IMR-90 (cell line): ENCODE results near the gene FITM1. TPM values are rescaled to one million over a fixed set of nuclear protein-coding genes. Genes with fewer than 3 reads are reported as not detected.

Source experiments
- ATAC-seq: fragments of 200-7000 bp; cut with Tn5 transposase; 2 replicates; pipeline ENCODE4 v1.9.1; 2020; ENCODE audit warnings: low read depth, mild to moderate bottlenecking, moderate library complexity
- BruUV-seq: library from RNA; stranded (reverse); fragments of 400-500 nt; replicated peaks from 2 replicates; lab custom pipeline; 2021; lab: Mats Ljungman, UMichigan
- CTCF ChIA-PET: fragments of 300-600 bp; formaldehyde crosslinking; extraction: SDS; loops from one replicate; lab custom pipeline; 2021; ENCODE audit warnings: antibody characterized with exemption; lab: Yijun Ruan, JAX
- POLR2A ChIA-PET: fragments of 300-600 bp; sonication (Branson Sonifier 250); formaldehyde crosslinking; loops from one replicate; lab custom pipeline; 2022; ENCODE audit warnings: antibody characterized with exemption; ENCODE audit not compliant: unreplicated experiment; lab: Charles Lee
- DNase-seq: peaks from one replicate; pipeline ENCODE4 v3.0.0; 2013
- H2AFZ ChIP-seq: replicated peaks from 2 replicates; pipeline ENCODE3; 2013; ENCODE audit warnings: low read length, mild to moderate bottlenecking; ENCODE audit not compliant: poor library complexity
- H2AK5ac ChIP-seq: 2 replicates; pipeline ENCODE4 v1.6.1; 2013; ENCODE audit warnings: low read depth, low read length, inconsistent platforms
- H2AK9ac ChIP-seq: replicated peaks from 2 replicates; pipeline ENCODE3; 2013; ENCODE audit warnings: mild to moderate bottlenecking, low read depth, low read length, moderate library complexity; ENCODE audit not compliant: poor library complexity
- H2BK120ac ChIP-seq: 2 replicates; pipeline ENCODE4 v1.6.1; 2013; ENCODE audit warnings: low read depth, low read length, inconsistent platforms
- H2BK15ac ChIP-seq: 3 replicates; pipeline ENCODE4 v1.6.1; 2013; ENCODE audit warnings: low read depth, low read length, inconsistent platforms
- H2BK20ac ChIP-seq: 2 replicates; pipeline ENCODE4 v1.6.1; 2013; ENCODE audit warnings: low read depth, mild to moderate bottlenecking, inconsistent platforms, low read length, moderate library complexity
- H2BK5ac ChIP-seq: 2 replicates; pipeline ENCODE4 v1.6.1; 2013; ENCODE audit warnings: mild to moderate bottlenecking, low read depth, low read length, inconsistent platforms; ENCODE audit not compliant: poor library complexity, severe bottlenecking
- H3K14ac ChIP-seq: replicated peaks from 2 replicates; pipeline ENCODE4 v1.6.1; 2013; ENCODE audit warnings: low read depth, low read length, inconsistent platforms
- H3K18ac ChIP-seq: 2 replicates; pipeline ENCODE4 v1.6.1; 2013; ENCODE audit warnings: low read depth, low read length, control low read depth
- H3K23ac ChIP-seq: 2 replicates; pipeline ENCODE4 v1.6.1; 2013; ENCODE audit warnings: low read depth, low read length, inconsistent platforms
- H3K27ac ChIP-seq: 2 replicates; pipeline ENCODE4 v1.5.1; 2013; ENCODE audit warnings: mild to moderate bottlenecking, control low read depth, low read length; ENCODE audit not compliant: insufficient read depth
- H3K27me3 ChIP-seq: 2 replicates; pipeline ENCODE4 v1.6.1; 2013; ENCODE audit warnings: low read length; ENCODE audit not compliant: control insufficient read depth, insufficient read depth
- H3K36me3 ChIP-seq: 2 replicates; pipeline ENCODE4 v1.6.1; 2013; ENCODE audit warnings: low read length, mixed read lengths; ENCODE audit not compliant: control insufficient read depth, insufficient read depth
- H3K4ac ChIP-seq: 2 replicates; pipeline ENCODE4 v1.6.1; 2013; ENCODE audit warnings: low read depth, low read length, inconsistent platforms
- H3K4me1 ChIP-seq: 2 replicates; pipeline ENCODE4 v1.6.1; 2013; ENCODE audit warnings: low read length, mixed read lengths; ENCODE audit not compliant: control insufficient read depth, insufficient read depth
- H3K4me2 ChIP-seq: 2 replicates; pipeline ENCODE4 v1.6.1; 2013; ENCODE audit warnings: low read depth, mild to moderate bottlenecking, control low read depth, low read length, moderate library complexity
- H3K4me3 ChIP-seq: 2 replicates; pipeline ENCODE4 v1.5.1; 2013; ENCODE audit warnings: low read depth, mild to moderate bottlenecking, control low read depth, low read length, moderate library complexity; ENCODE audit not compliant: insufficient read depth
- H3K56ac ChIP-seq: 2 replicates; pipeline ENCODE4 v1.6.1; 2013; ENCODE audit warnings: low read length, inconsistent platforms; ENCODE audit not compliant: insufficient read depth; ENCODE audit errors: extremely low read depth
- H3K79me1 ChIP-seq, 2 experiments: 2 replicates each; pipeline ENCODE4 v1.6.1; 2013; ENCODE audit warnings: low read length in 2 of 2, inconsistent platforms in 1 of 2, low read depth in 1 of 2
- H3K9ac ChIP-seq: 2 replicates; pipeline ENCODE4 v1.6.1; 2013; ENCODE audit warnings: low read depth, low read length, control low read depth
- H3K9me1 ChIP-seq: 2 replicates; pipeline ENCODE4 v1.6.1; 2013; ENCODE audit warnings: low read length, inconsistent platforms; ENCODE audit not compliant: insufficient read depth
- H3K9me3 ChIP-seq: 2 replicates; pipeline ENCODE4 v1.6.1; 2013; ENCODE audit warnings: low read length; ENCODE audit not compliant: control insufficient read depth, insufficient read depth
- H4K20me1 ChIP-seq: 2 replicates; pipeline ENCODE4 v1.6.1; 2013; ENCODE audit warnings: low read length, inconsistent platforms; ENCODE audit not compliant: insufficient read depth
- H4K5ac ChIP-seq: 2 replicates; pipeline ENCODE4 v1.6.1; 2013; ENCODE audit warnings: mild to moderate bottlenecking, low read depth, low read length, control low read depth
- H4K8ac ChIP-seq, 2 experiments: 2 replicates each; pipeline ENCODE4 v1.6.1; 2013; ENCODE audit warnings: low read depth in 2 of 2, low read length in 2 of 2, control low read depth in 1 of 2, inconsistent platforms in 1 of 2
- H4K91ac ChIP-seq: 2 replicates; pipeline ENCODE4 v1.6.1; 2013; ENCODE audit warnings: low read depth, low read length, inconsistent platforms; ENCODE audit not compliant: insufficient read depth
- BHLHE40 ChIP-seq: fragments of 150-350 bp; IDR thresholded peaks from 2 replicates; pipeline ENCODE4 v1.6.1; 2016; ENCODE audit warnings: mild to moderate bottlenecking, low read depth, low read length
- CEBPB ChIP-seq: IDR thresholded peaks from 2 replicates; pipeline ENCODE4 v1.6.1; 2012; ENCODE audit warnings: low read depth, low read length, improper control_type of control experiment
- CTCF ChIP-seq: conservative IDR thresholded peaks from 2 replicates; pipeline ENCODE4 v1.5.1; 2012; ENCODE audit warnings: mild to moderate bottlenecking, low read depth, low read length, improper control_type of control experiment
- FOS ChIP-seq: fragments of 150-350 bp; IDR thresholded peaks from 2 replicates; pipeline ENCODE4 v1.6.1; 2016; ENCODE audit warnings: low read depth, low read length
- MAFK ChIP-seq: IDR thresholded peaks from 2 replicates; pipeline ENCODE4 v1.6.1; 2012; ENCODE audit warnings: low read depth, low read length, improper control_type of control experiment
- MAZ ChIP-seq: IDR thresholded peaks from 2 replicates; pipeline ENCODE4 v1.6.1; 2012; ENCODE audit warnings: low read depth, mild to moderate bottlenecking, low read length, improper control_type of control experiment, moderate library complexity, borderline replicate concordance
- RFX5 ChIP-seq: IDR thresholded peaks from 2 replicates; pipeline ENCODE4 v1.8.0; 2012; ENCODE audit warnings: low read depth, mild to moderate bottlenecking, low read length, moderate library complexity
- WGBS, 2 experiments: methylation state at CpG; one replicate each; pipeline versions ENCODE4 v1.1.5 to v1.1.7; 2013; ENCODE audit warnings: missing lambda C conversion rate in 2 of 2; ENCODE audit not compliant: insufficient read length in 1 of 2; ENCODE audit errors: extremely low coverage in 2 of 2; 5-methylcytosine and 5-hydroxymethylcytosine counted together
- dilution Hi-C: fragments of 300-500 bp; cut with HindIII; formaldehyde crosslinking; loops from one replicate; pipeline ENCODE4 v1.14.3; 2018; ENCODE audit warnings: low sequenced_read_pairs; ENCODE audit not compliant: unreplicated experiment
- in situ Hi-C: fragments of 300-500 bp; cut with MboI; formaldehyde crosslinking; loops from 3 replicates; pipeline ENCODE4 v1.14.3; 2019; ENCODE audit warnings: low sequenced_read_pairs, inconsistent platforms, mixed read lengths
- intact Hi-C: fragments of 100-400 bp; cut with micrococcal nuclease; formaldehyde crosslinking; loops from 2 replicates; pipeline ENCODE4 v1.10.0; 2022
- polyA plus RNA-seq, 3 experiments: library from polyadenylated mRNA; depleted of rRNA; stranded (reverse); fragments of >200 nt; gene quantifications; 2 replicates each; pipeline ENCODE4 v1.2.3, GENCODE V29; 2012; ENCODE audit warnings: low replicate concordance in 1 of 3
- total RNA-seq: library from RNA; depleted of rRNA; stranded (reverse); fragments of >200 nt; gene quantifications from 2 replicates; pipeline ENCODE4 v1.2.3, GENCODE V29; 2012

FITM1 gene
- total and polyA plus RNA-seq, 2 of the 4 experiments (the other 2 are of a cell fraction), result not detected

- Histone ChIP-seq H2AK9ac (no peak overlapping the region), H3K36me3 (peaks cover 55% of the 10 kb centered on the region), H3K9ac (no peak overlapping the region), H2BK15ac (no peak overlapping the region), H3K4ac (no peak overlapping the region), H3K56ac (no peak overlapping the region), H2AFZ (no peak overlapping the region), H2BK5ac (no peak overlapping the region), H3K4me1 (peaks cover 2% of the 10 kb centered on the region; the same call in 1 of the 2 replicates), H3K14ac (no peak overlapping the region), H3K23ac (no peak overlapping the region), H3K9me3 (no peaks in the 10 kb centered on the region), H4K91ac (no peak overlapping the region), H2BK120ac (no peak overlapping the region), H3K4me3 (no peak overlapping the region), H3K4me2 (no peak overlapping the region), H4K8ac (no peak overlapping the region), H3K18ac (no peak overlapping the region), H3K79me1 (no peaks in the 10 kb centered on the region; a peak in 1 of 4 replicates), H2BK20ac (no peak overlapping the region), H3K27me3 (no peaks in the 10 kb centered on the region), H3K27ac (no peak overlapping the region), H4K5ac (no peak overlapping the region), H3K9me1 (no peaks in the 10 kb centered on the region), H2AK5ac (no peak overlapping the region), H4K20me1 (no peaks in the 10 kb centered on the region)
- in situ Hi-C loops (no loop called here), dilution Hi-C loops (no loop called here), intact Hi-C loops (no loop called here)
- ATAC-seq (no peak), DNase-seq (no peak)
- ChIA-PET CTCF (interaction anchor here (0.7 kb wide), 1 partner anchor 15 kb away, joined by 3 read pairs; the partner anchor contains the start of gene IRF9), POLR2A (no interaction called here)
- no peak for TF ChIP-seq FOS
- TF ChIP-seq CTCF, result no peak
- no peak for TF ChIP-seq BHLHE40
- TF ChIP-seq RFX5, result no peak
- TF ChIP-seq CEBPB, result no peak
- no peak for TF ChIP-seq MAFK
- TF ChIP-seq MAZ, result no peak
- BruUV-seq, result no TSS peak
- WGBS, 2 experiments, result 100% methylated on average over 4 of the region's 5 CpGs; no CpG with 5 or more reads in 1 of the 2 experiments
Measured at GRCh38 chr14:24176599-24176998, 46.1 kb downstream of the FITM1 start.
